RKO (cell line): ENCODE results near the gene MAPK8.
"Not testable (repeated sequence)": the region's sequence is repeated elsewhere in the genome, so short reads cannot be mapped to it uniquely, and the experiment has no call there.

ENCODE experiments used
- DNase-seq: peaks from one replicate; pipeline ENCODE4 v3.0.0-alpha.2; 2016; ENCODE audit warnings: low spot score

The MAPK8 gene

GRCh38 chr10:48336978-48337599, 30.6 kb downstream of the MAPK8 start:
- DNase-seq, result no peak

- no peak for DNase-seq
Measured at GRCh38 chr10:48340734-48341133, 34.3 kb downstream of the MAPK8 start.

- DNase-seq, result no peak
Measured at GRCh38 chr10:48343106-48343505, 36.6 kb downstream of the MAPK8 start.

- no peak for DNase-seq
Measured at GRCh38 chr10:48343921-48344598, 37.6 kb downstream of the MAPK8 start.

- DNase-seq, result not testable (repeated sequence)
Measured at GRCh38 chr10:48346248-48346647, 39.8 kb downstream of the MAPK8 start.

- DNase-seq, result not testable (repeated sequence)
Measured at GRCh38 chr10:48347539-48347938, 41.1 kb downstream of the MAPK8 start.

- DNase-seq, result not testable (repeated sequence)
Measured at GRCh38 chr10:48347943-48348342, 41.5 kb downstream of the MAPK8 start.

- DNase-seq, result no peak
Measured at GRCh38 chr10:48353246-48353645, 46.8 kb downstream of the MAPK8 start.

- DNase-seq, result no peak
Measured at GRCh38 chr10:48357631-48358030, 51.2 kb downstream of the MAPK8 start.

- no peak for DNase-seq
Measured at GRCh38 chr10:48358162-48358561, 51.7 kb downstream of the MAPK8 start.

GRCh38 chr10:48358838-48359237, 52.4 kb downstream of the MAPK8 start:
- DNase-seq, result no peak

GRCh38 chr10:48361176-48361575, 54.7 kb downstream of the MAPK8 start:
- no peak for DNase-seq

- DNase-seq, result peak; percentile 87
Measured at GRCh38 chr10:48363617-48364355, 57.3 kb downstream of the MAPK8 start.

GRCh38 chr10:48364659-48365405, 58.4 kb downstream of the MAPK8 start:
- no peak for DNase-seq

GRCh38 chr10:48365668-48366067, 59.2 kb downstream of the MAPK8 start:
- DNase-seq, result peak; percentile 82

- no peak for DNase-seq
Measured at GRCh38 chr10:48366261-48366660, 59.8 kb downstream of the MAPK8 start.

GRCh38 chr10:48369501-48369900, 63.0 kb downstream of the MAPK8 start:
- DNase-seq, result no peak

- DNase-seq, result peak; percentile 85
Measured at GRCh38 chr10:48377751-48378530, 71.5 kb downstream of the MAPK8 start.

- DNase-seq, result no peak
Measured at GRCh38 chr10:48378675-48379074, 72.2 kb downstream of the MAPK8 start.

GRCh38 chr10:48381971-48382370, 75.5 kb downstream of the MAPK8 start:
- DNase-seq, result no peak

GRCh38 chr10:48382982-48383381, 76.5 kb downstream of the MAPK8 start:
- DNase-seq, result no peak

- no peak for DNase-seq
Measured at GRCh38 chr10:48383393-48383792, 76.9 kb downstream of the MAPK8 start.
